ENCODE results near the gene CCDC158. TPM values are rescaled to one million over a fixed set of nuclear protein-coding genes. Genes with fewer than 3 reads are reported as not detected.

The CCDC158 gene
- total RNA-seq, 1 donor: 0.36 TPM

DNA sequence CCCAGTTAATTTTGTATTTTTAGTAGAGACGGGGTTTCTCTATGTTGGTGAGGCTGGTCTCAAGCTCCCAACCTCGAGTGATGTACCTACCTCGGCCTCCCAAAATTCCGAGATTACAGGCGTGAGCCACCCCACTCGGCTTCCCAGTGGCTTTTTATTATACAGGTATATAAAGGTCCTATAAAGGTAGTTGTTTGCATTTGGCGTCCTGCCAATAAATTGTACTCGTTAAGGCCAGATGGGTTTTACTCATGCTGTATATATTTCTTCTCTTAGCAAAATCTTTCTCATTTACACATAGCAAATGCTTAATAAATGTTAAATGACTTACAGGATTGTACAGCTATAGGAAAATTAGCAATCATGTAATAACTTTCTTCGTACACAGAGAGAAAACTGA is 20.9 kb upstream of the CCDC158 start:
- Histone ChIP-seq H3K4me3 (ENCODE audit: insufficient read depth, low read length) (no peak overlapping the region), H3K27me3 (ENCODE audit: insufficient read depth, low read length) (peaks cover 18% of the 10 kb centered on the region), H3K79me2 (ENCODE audit: insufficient read depth, low read length) (no peaks in the 10 kb centered on the region), H3K4me2 (ENCODE audit: insufficient read depth, low read length) (no peak overlapping the region), H3K4me1 (ENCODE audit: insufficient read depth, low read length) (peaks cover 1% of the 10 kb centered on the region), H2AFZ (ENCODE audit: low read length) (no peak overlapping the region), H3K9me3 (ENCODE audit: low read depth, low read length) (no peaks in the 10 kb centered on the region), H3K36me3 (ENCODE audit: insufficient read depth, low read length) (no peaks in the 10 kb centered on the region), H3K27ac (ENCODE audit: low read depth, low read length) (no peak overlapping the region), H4K20me1 (ENCODE audit: insufficient read depth, low read length) (no peaks in the 10 kb centered on the region)
- TF ChIP-seq CTCF (IDR thresholded peaks at IDR 0.05; ENCODE audit: extremely low read depth, low read depth, low read length): no peak
- no peak for DNase-seq (ENCODE audit: insufficient read length, low spot score, missing footprints)

DNA sequence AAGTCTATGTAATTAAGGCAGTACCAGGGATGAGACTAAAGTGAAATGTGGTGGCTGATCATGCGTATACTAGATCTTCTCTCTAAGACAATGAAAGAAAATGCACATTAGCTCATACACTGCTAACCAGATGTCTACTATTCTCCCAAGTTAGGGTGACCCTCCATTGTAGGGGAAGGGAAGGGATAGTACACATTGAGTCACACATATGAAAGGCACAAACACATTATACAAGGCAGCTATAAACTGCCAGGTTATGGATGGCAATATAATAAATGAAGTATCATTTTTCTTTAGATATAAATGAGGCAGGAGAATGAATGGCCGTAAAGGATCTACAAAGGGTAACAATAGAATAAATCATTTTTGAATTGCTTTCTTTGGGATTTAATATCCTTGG is 18.6 kb upstream of the CCDC158 start:
- DNase-seq (ENCODE audit: insufficient read length, low spot score, missing footprints): no peak
- no peaks in the 10 kb centered on the region for H4K20me1 ChIP-seq (ENCODE audit: insufficient read depth, low read length)
- H3K36me3 ChIP-seq (ENCODE audit: insufficient read depth, low read length): no peaks in the 10 kb centered on the region
- no peaks in the 10 kb centered on the region for H3K4me1 ChIP-seq (ENCODE audit: insufficient read depth, low read length)
- H3K4me3 ChIP-seq (ENCODE audit: insufficient read depth, low read length): no peak overlapping the region
- no peak for TF ChIP-seq CTCF (IDR thresholded peaks at IDR 0.05; ENCODE audit: extremely low read depth, low read depth, low read length)
- no peak overlapping the region for H3K4me2 ChIP-seq (ENCODE audit: insufficient read depth, low read length)
- H2AFZ ChIP-seq (ENCODE audit: low read length): no peak overlapping the region
- H3K9me3 ChIP-seq (ENCODE audit: low read depth, low read length): no peaks in the 10 kb centered on the region
- no peak overlapping the region for H3K27ac ChIP-seq (ENCODE audit: low read depth, low read length)
- H3K79me2 ChIP-seq (ENCODE audit: insufficient read depth, low read length): no peaks in the 10 kb centered on the region
- peaks cover 39% of the 10 kb centered on the region for H3K27me3 ChIP-seq (ENCODE audit: insufficient read depth, low read length)

DNA sequence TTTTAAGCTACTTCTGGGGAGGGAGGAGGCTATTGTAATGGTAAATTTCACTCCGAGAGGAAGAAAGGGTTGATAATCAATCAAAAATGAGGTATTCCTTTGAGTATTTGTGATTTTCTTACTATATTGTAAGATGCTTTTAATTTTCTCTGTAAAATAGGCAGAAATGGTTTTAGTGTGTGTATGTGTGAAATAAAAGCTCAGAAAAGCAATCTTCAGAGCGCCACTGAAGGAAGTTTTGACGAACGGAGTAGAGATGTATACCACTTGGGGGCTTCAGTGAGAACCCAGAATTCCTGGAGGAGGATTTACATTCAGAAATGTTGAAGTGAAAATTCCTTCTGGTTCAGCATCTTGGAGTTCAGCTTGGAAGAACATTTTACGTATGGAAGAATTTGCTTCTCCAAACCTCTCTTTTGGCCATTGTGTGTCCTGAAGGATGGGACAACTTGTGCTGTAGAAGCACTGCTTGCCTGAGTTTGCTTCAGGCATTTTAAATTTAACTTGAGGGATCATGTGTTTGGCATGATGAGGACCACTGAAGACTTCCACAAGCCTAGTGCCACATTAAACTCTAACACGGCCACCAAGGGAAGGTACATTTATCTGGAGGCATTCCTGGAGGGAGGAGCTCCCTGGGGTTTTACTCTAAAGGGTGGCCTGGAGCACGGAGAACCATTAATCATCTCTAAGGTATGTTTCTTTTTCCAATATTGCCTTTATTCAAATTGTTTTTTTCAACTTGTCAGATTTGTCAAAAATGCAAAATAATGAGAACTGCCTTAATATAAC is 14.8 kb upstream of the CCDC158 start:
- no peak for TF ChIP-seq CTCF (IDR thresholded peaks at IDR 0.05; ENCODE audit: extremely low read depth, low read depth, low read length)
- no peak for DNase-seq (ENCODE audit: insufficient read length, low spot score, missing footprints)
- Histone ChIP-seq H3K4me1 (ENCODE audit: insufficient read depth, low read length) (no peaks in the 10 kb centered on the region), H3K79me2 (ENCODE audit: insufficient read depth, low read length) (no peaks in the 10 kb centered on the region), H3K9me3 (ENCODE audit: low read depth, low read length) (no peaks in the 10 kb centered on the region), H3K27ac (ENCODE audit: low read depth, low read length) (no peak overlapping the region), H3K36me3 (ENCODE audit: insufficient read depth, low read length) (no peaks in the 10 kb centered on the region), H4K20me1 (ENCODE audit: insufficient read depth, low read length) (no peaks in the 10 kb centered on the region), H2AFZ (ENCODE audit: low read length) (peak overlapping the region; percentile 53), H3K4me3 (ENCODE audit: insufficient read depth, low read length) (peak overlapping the region; percentile 49), H3K4me2 (ENCODE audit: insufficient read depth, low read length) (peak overlapping the region; percentile 77), H3K27me3 (ENCODE audit: insufficient read depth, low read length) (peaks cover 56% of the 10 kb centered on the region)

GRCh38 chr4:76434901-76435527 is 14.1 kb upstream of the CCDC158 start, which contains the start of gene SHROOM3:
SHROOM3 (plus strand) TSS chr4:76435229; CDS start chr4:76436053, 824 bp downstream.
- Histone ChIP-seq H3K27ac (ENCODE audit: low read depth, low read length) (no peak within 1 kb of the TSS), H3K79me2 (ENCODE audit: insufficient read depth, low read length) (no peaks in the 10 kb centered on the region), H3K27me3 (ENCODE audit: insufficient read depth, low read length) (peaks cover 54% of the 10 kb centered on the region), H2AFZ (ENCODE audit: low read length) (peak within 1 kb of the TSS; percentile 53), H3K36me3 (ENCODE audit: insufficient read depth, low read length) (no peaks in the 10 kb centered on the region), H3K4me3 (ENCODE audit: insufficient read depth, low read length) (peak within 1 kb of the TSS; percentile 49), H3K9me3 (ENCODE audit: low read depth, low read length) (no peaks in the 10 kb centered on the region), H3K4me2 (ENCODE audit: insufficient read depth, low read length) (peak within 1 kb of the TSS; percentile 77), H4K20me1 (ENCODE audit: insufficient read depth, low read length) (no peaks in the 10 kb centered on the region), H3K4me1 (ENCODE audit: insufficient read depth, low read length) (no peaks in the 10 kb centered on the region)
- TF ChIP-seq CTCF (IDR thresholded peaks at IDR 0.05; ENCODE audit: extremely low read depth, low read depth, low read length): no peak
- DNase-seq (ENCODE audit: insufficient read length, low spot score, missing footprints): no peak
